ENCODE results near the gene MCF2L.

DNA sequence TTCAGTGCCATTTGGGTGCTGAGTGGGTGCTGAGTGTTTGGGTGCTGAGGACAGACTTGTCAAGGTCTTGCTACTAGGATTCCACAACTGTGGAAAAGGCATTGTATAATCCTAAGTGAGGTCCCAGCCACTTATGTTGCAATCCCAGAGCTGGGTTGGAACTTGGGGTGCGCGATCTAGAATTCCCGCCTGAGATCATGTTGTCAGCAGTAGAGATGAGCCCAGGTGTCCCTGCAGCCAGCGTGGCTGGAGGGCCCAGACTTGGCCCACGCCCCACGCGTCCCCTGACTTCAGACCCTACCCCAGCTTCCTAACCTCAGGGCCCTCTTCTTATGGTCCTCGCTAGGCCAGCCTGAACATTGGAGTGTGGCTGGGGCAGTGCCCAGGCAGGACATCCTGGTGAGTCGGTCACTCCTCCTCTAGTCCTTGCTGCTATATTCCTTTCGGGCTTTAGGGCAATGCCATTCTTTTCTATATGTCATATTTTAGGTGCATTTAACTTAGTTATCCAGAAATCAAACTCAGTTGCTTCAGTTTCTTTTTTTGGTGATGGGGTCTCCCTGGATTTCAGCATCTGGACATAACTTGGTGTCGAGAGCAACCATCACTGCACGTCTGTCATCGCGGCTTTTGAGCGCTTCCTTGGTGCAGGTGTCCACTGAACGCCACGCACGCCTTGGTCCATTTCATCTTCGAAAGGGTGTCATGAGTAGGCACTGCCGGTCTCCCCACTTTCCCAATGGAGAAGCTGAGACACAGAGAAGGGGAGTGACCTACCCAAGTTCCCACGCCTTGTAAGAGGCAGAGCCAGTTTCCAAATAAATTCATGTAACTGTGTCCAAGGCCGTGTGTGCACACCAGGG, 90.2 kb downstream of the MCF2L start:
- TF ChIP-seq, protein P1, sequence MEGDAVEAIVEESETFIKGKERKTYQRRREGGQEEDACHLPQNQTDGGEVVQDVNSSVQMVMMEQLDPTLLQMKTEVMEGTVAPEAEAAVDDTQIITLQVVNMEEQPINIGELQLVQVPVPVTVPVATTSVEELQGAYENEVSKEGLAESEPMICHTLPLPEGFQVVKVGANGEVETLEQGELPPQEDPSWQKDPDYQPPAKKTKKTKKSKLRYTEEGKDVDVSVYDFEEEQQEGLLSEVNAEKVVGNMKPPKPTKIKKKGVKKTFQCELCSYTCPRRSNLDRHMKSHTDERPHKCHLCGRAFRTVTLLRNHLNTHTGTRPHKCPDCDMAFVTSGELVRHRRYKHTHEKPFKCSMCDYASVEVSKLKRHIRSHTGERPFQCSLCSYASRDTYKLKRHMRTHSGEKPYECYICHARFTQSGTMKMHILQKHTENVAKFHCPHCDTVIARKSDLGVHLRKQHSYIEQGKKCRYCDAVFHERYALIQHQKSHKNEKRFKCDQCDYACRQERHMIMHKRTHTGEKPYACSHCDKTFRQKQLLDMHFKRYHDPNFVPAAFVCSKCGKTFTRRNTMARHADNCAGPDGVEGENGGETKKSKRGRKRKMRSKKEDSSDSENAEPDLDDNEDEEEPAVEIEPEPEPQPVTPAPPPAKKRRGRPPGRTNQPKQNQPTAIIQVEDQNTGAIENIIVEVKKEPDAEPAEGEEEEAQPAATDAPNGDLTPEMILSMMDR (conservative IDR thresholded peaks at IDR 0.05; ENCODE audit: low read depth, low read length) = no peak
- TF ChIP-seq EZH2phosphoT487 (IDR thresholded peaks at IDR 0.05; ENCODE audit: borderline replicate concordance, low read length) = no peak
- no peak for TF ChIP-seq EZH2 (IDR thresholded peaks at IDR 0.05; ENCODE audit: low read length, unreplicated experiment)
